CD14-positive monocyte (primary cell): ENCODE data around the gene MALL. TPM values are rescaled to one million over a fixed set of nuclear protein-coding genes. Genes with fewer than 3 reads are reported as not detected.

Experiments
- DNase-seq, 3 donors: peaks; one replicate each; pipeline ENCODE4 v3.0.0-alpha.2; 2011 to 2022
- H2AFZ ChIP-seq: 2 replicates; pipeline ENCODE4 v1.6.0; 2012; ENCODE audit warnings: mild to moderate bottlenecking, low read depth, low read length, inconsistent platforms; ENCODE audit not compliant: insufficient read depth, poor library complexity, severe bottlenecking
- H3K27ac ChIP-seq, 2 donors: 1 replicate in 1 of 2; 2 replicates in 1 of 2; pipeline ENCODE4 v1.5.1; 2012 to 2013; ENCODE audit warnings: low read length in 2 of 2, control low read depth in 1 of 2, inconsistent platforms in 1 of 2, low read depth in 1 of 2, mild to moderate bottlenecking in 1 of 2
- H3K27me3 ChIP-seq, 2 donors: one replicate each; pipeline versions ENCODE4 v1.6.0 to v1.6.1; 2011 to 2013; ENCODE audit warnings: low read length in 2 of 2; ENCODE audit not compliant: control insufficient read depth in 2 of 2, insufficient read depth in 2 of 2
- H3K36me3 ChIP-seq, 2 donors: replicated peaks in 1 of 2; 1 replicate in 1 of 2; 2 replicates in 1 of 2; pipeline versions ENCODE4 v1.5.1 to v1.6.1; 2012 to 2013; ENCODE audit warnings: low read length in 2 of 2, control low read depth in 1 of 2, inconsistent platforms in 1 of 2, mild to moderate bottlenecking in 1 of 2; ENCODE audit not compliant: insufficient read depth in 2 of 2, control insufficient read depth in 1 of 2
- H3K4me1 ChIP-seq, 2 donors: 1 replicate in 1 of 2; 2 replicates in 1 of 2; pipeline versions ENCODE4 v1.5.1 to v1.6.1; 2012 to 2013; ENCODE audit warnings: low read length in 2 of 2, control low read depth in 1 of 2, inconsistent platforms in 1 of 2, mild to moderate bottlenecking in 1 of 2, moderate library complexity in 1 of 2; ENCODE audit not compliant: insufficient read depth in 2 of 2, control insufficient read depth in 1 of 2
- H3K4me2 ChIP-seq: replicated peaks from 2 replicates; pipeline ENCODE3; 2012; ENCODE audit warnings: low read length, moderate library complexity, mild to moderate bottlenecking; ENCODE audit not compliant: poor library complexity, severe bottlenecking; ENCODE audit errors: extremely low read depth
- H3K4me3 ChIP-seq, 3 experiments: fragments of 200-600 bp in 1 of 3; sonication (generic) in 1 of 3; replicated peaks in 1 of 3; 1 replicate in 2 of 3; 2 replicates in 1 of 3; pipeline ENCODE4 v1.5.1; 2011 to 2013; ENCODE audit warnings: low read length in 3 of 3, mild to moderate bottlenecking in 3 of 3, control low read depth in 2 of 3, low read depth in 2 of 3, inconsistent platforms in 1 of 3, moderate library complexity in 1 of 3
- H3K79me2 ChIP-seq: 2 replicates; pipeline ENCODE4 v1.6.0; 2012; ENCODE audit warnings: mild to moderate bottlenecking, control low read depth, inconsistent platforms, low read length, moderate library complexity; ENCODE audit not compliant: insufficient read depth
- H3K9ac ChIP-seq: 2 replicates; pipeline ENCODE4 v1.6.0; 2017; ENCODE audit warnings: low read length, mild to moderate bottlenecking; ENCODE audit not compliant: insufficient read depth, poor library complexity, severe bottlenecking
- H3K9me3 ChIP-seq, 2 donors: replicated peaks in 1 of 2; 1 replicate in 1 of 2; 2 replicates in 1 of 2; pipeline versions ENCODE4 v1.5.1 to v1.6.1; 2012 to 2013; ENCODE audit warnings: low read length in 2 of 2, control low read depth in 1 of 2; ENCODE audit not compliant: control insufficient read depth in 1 of 2, insufficient read depth in 1 of 2
- H4K20me1 ChIP-seq: 2 replicates; pipeline ENCODE4 v1.6.0; 2012; ENCODE audit warnings: mild to moderate bottlenecking, low read length, control low read depth, moderate library complexity; ENCODE audit not compliant: insufficient read depth
- H3K27ac Mint-ChIP-seq, 7 donors: one replicate each; pipeline ENCODE4 v1.8.0; 2020; ENCODE audit warnings: mild to moderate bottlenecking in 7 of 7, mixed read lengths in 7 of 7, moderate library complexity in 6 of 7, inconsistent platforms in 2 of 7
- H3K27me3 Mint-ChIP-seq, 3 donors: one replicate each; pipeline ENCODE4 v1.8.0; 2021 to 2022; ENCODE audit warnings: low read depth in 3 of 3, mild to moderate bottlenecking in 3 of 3, mixed read lengths in 3 of 3, moderate library complexity in 3 of 3, inconsistent platforms in 1 of 3
- H3K36me3 Mint-ChIP-seq, 2 donors: one replicate each; pipeline ENCODE4 v1.8.0; 2020; ENCODE audit warnings: mixed read lengths in 2 of 2, inconsistent platforms in 1 of 2, mild to moderate bottlenecking in 1 of 2
- H3K4me1 Mint-ChIP-seq: one replicate; pipeline ENCODE4 v1.8.0; 2020; ENCODE audit warnings: mild to moderate bottlenecking, mixed read lengths
- H3K4me3 Mint-ChIP-seq, 2 donors: one replicate each; pipeline ENCODE4 v1.8.0; 2020; ENCODE audit warnings: mild to moderate bottlenecking in 2 of 2, mixed read lengths in 2 of 2, moderate library complexity in 1 of 2
- H3K9me3 Mint-ChIP-seq, 7 donors: one replicate each; pipeline ENCODE4 v1.8.0; 2020 to 2022; ENCODE audit warnings: mixed read lengths in 7 of 7, mild to moderate bottlenecking in 6 of 7, moderate library complexity in 6 of 7, inconsistent platforms in 2 of 7
- CTCF ChIP-seq: fragments of 200-600 bp; IDR thresholded peaks from one replicate; pipeline ENCODE4 v1.8.0; 2022; ENCODE audit warnings: antibody characterized with exemption, mild to moderate bottlenecking
- WGBS: methylation state at CpG from one replicate; pipeline ENCODE4 v1.1.5; 2013; ENCODE audit warnings: missing lambda C conversion rate; ENCODE audit not compliant: insufficient coverage; 5-methylcytosine and 5-hydroxymethylcytosine counted together
- intact Hi-C, 2 donors: fragments of 100-400 bp; cut with micrococcal nuclease; formaldehyde crosslinking; loops; one replicate each; pipeline versions ENCODE4 v1.15.0 to v1.15.1; 2023
- polyA plus RNA-seq, 3 donors: library from polyadenylated mRNA; depleted of rRNA in 1 of 3; unstranded in 2 of 3; stranded (reverse) in 1 of 3; fragments of 300-500 nt in 2 of 3; fragments of >200 nt in 1 of 3; fragmentation: Illumina TruSeq in 2 of 3; gene quantifications; 1 replicate in 2 of 3; 2 replicates in 1 of 3; pipeline ENCODE4 v1.2.3, GENCODE V29; 2012 to 2021

The MALL gene
- polyA plus RNA-seq, 3 donors = 0.12 TPM; not detected in 2

GRCh38 chr2:110134025-110134424 is 18.4 kb upstream of the MALL start:
- Histone ChIP-seq H3K4me2 (no peak overlapping the region), H3K9ac (no peak overlapping the region), H3K79me2 (no peaks in the 10 kb centered on the region), H3K27ac (no peak overlapping the region), H3K4me3 (no peak overlapping the region), H2AFZ (no peak overlapping the region), H4K20me1 (no peaks in the 10 kb centered on the region), H3K27me3 (no peaks in the 10 kb centered on the region), H3K36me3 (no peaks in the 10 kb centered on the region), H3K9me3 (peaks cover 0 to 4% of the 10 kb centered on the region in 2 donors), H3K4me1 (no peaks in the 10 kb centered on the region)
- Mint-ChIP-seq H3K9me3 (peaks cover 4 to 20% (median 9%) of the 10 kb centered on the region in 7 donors), H3K4me3 (no peak overlapping the region), H3K36me3 (no peaks in the 10 kb centered on the region), H3K27ac (no peak overlapping the region), H3K4me1 (no peaks in the 10 kb centered on the region), H3K27me3 (no peaks in the 10 kb centered on the region)
- TF ChIP-seq CTCF = no peak
- intact Hi-C loops = no loop called here
- DNase-seq = no peak

GRCh38 chr2:110131166-110131565 is 15.5 kb upstream of the MALL start:
- no CpG with 5 or more reads among the region's 2 CpGs for WGBS
- no peak overlapping the region for H3K27ac Mint-ChIP-seq

More at GRCh38 chr2:110131166-110131565, 15.5 kb upstream of the MALL start:
- no peak overlapping the region for H3K4me3 ChIP-seq
- no peaks in the 10 kb centered on the region for H3K4me1 ChIP-seq
- H3K4me1 Mint-ChIP-seq = no peaks in the 10 kb centered on the region
- no peak overlapping the region for H3K9ac ChIP-seq
- no peak overlapping the region for H3K27ac ChIP-seq
- H3K79me2 ChIP-seq = no peaks in the 10 kb centered on the region
- H3K9me3 Mint-ChIP-seq = peaks cover 4 to 17% (median 9%) of the 10 kb centered on the region in 7 donors
- peaks cover 0 to 4% of the 10 kb centered on the region in 2 donors for H3K9me3 ChIP-seq
- no peak for DNase-seq
- H3K27me3 ChIP-seq = no peaks in the 10 kb centered on the region
- H3K36me3 Mint-ChIP-seq = no peaks in the 10 kb centered on the region
- no peak overlapping the region for H3K4me3 Mint-ChIP-seq
- no peak overlapping the region for H2AFZ ChIP-seq
- no peak overlapping the region for H3K4me2 ChIP-seq
- no peak for TF ChIP-seq CTCF
- no peaks in the 10 kb centered on the region for H4K20me1 ChIP-seq
- H3K27me3 Mint-ChIP-seq = peaks cover 0 to 4% (median 2%) of the 10 kb centered on the region in 3 donors
- no peaks in the 10 kb centered on the region for H3K36me3 ChIP-seq
- intact Hi-C loops = no loop called here
